Dendritic cell treated with granulocyte-macrophage colony-stimulating factor and Interleukin-4, amounts not matched to agents 40 ng/mL and 50 ng/mL, for 4 days (primary cell): ENCODE data around the gene FOXD1.
"Not testable (repeated sequence)": the region's sequence is repeated elsewhere in the genome, so short reads cannot be mapped to it uniquely, and the experiment has no call there.

Source experiments
- H3K27ac Mint-ChIP-seq: one replicate; pipeline ENCODE4 v1.8.0; 2022; ENCODE audit warnings: mild to moderate bottlenecking, mixed read lengths
- H3K27me3 Mint-ChIP-seq: one replicate; pipeline ENCODE4 v1.8.0; 2022; ENCODE audit warnings: mild to moderate bottlenecking, mixed read lengths
- H3K36me3 Mint-ChIP-seq: one replicate; pipeline ENCODE4 v1.8.0; 2022; ENCODE audit warnings: low read depth, mixed read lengths
- H3K4me1 Mint-ChIP-seq: one replicate; pipeline ENCODE4 v1.8.0; 2022; ENCODE audit warnings: low read depth, mixed read lengths
- H3K4me3 Mint-ChIP-seq: one replicate; pipeline ENCODE4 v1.8.0; 2022; ENCODE audit warnings: mild to moderate bottlenecking, moderate library complexity, mixed read lengths
- H3K9me3 Mint-ChIP-seq: one replicate; pipeline ENCODE4 v1.8.0; 2022; ENCODE audit warnings: mixed read lengths
- intact Hi-C: fragments of 100-400 bp; cut with micrococcal nuclease; formaldehyde crosslinking; loops from one replicate; pipeline ENCODE4 v1.15.0; 2022

Gene FOXD1

DNA sequence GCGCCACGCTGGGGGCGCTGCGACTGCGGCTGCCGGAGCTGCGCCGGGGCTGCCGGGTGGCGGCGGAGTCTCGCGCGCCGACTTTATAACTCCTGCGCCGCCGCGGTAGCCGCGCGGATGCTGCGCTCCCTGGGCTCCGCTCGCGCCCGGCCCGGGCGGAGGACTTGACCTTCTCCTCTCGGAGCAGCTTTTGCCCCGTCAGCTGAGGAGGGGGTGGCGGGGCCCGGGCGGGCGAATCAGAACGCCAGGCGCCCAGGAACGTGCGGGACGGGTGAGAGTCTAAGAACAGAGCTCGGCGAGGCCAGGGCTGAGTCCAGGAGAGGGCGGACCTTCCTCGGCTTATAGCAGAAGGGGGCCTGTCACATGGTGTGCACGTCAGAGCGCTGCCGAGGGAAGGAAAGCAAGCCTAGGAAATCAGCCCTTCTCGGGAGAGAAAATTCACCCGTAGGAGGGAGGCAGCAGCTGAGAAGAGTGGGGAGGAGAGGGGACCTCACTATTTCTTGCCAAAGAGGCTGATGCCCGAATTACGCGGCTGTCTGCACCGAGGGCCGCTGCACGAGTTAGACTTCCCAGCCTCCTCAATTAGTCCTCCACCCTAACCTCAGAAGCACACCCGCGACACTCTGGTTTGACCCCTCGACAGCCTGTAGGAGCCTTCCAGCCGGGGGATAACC is at the start of gene FOXD1:
TSS of gene FOXD1 (minus strand) at position 315 of the 674 bp plus-strand sequence. CDS start 415 bp downstream, outside the sequence.
- H3K36me3 Mint-ChIP-seq, result no peaks in the 10 kb centered on the region
- H3K4me3 Mint-ChIP-seq, result peak within 1 kb of the TSS; percentile 82
- H3K27me3 Mint-ChIP-seq, result peaks cover 82% of the 10 kb centered on the region
- H3K27ac Mint-ChIP-seq, result no peak within 1 kb of the TSS
- intact Hi-C loops, result loop anchor here (10.0 kb wide), 1 partner anchor 144 kb away; no protein-coding TSS in a partner anchor
- peaks cover 39% of the 10 kb centered on the region for H3K4me1 Mint-ChIP-seq
- no peaks in the 10 kb centered on the region for H3K9me3 Mint-ChIP-seq

- Mint-ChIP-seq H3K27me3 (peaks cover 10% of the 10 kb centered on the region), H3K4me3 (peak overlapping the region; percentile 95), H3K9me3 (no peaks in the 10 kb centered on the region), H3K4me1 (peaks cover 31% of the 10 kb centered on the region), H3K36me3 (peaks cover 46% of the 10 kb centered on the region), H3K27ac (peak overlapping the region; percentile 99)
- intact Hi-C loops, result loop anchor here (1.0 kb wide), 1 partner anchor 68 kb away; the partner anchor contains the start of genes ANKRA2 and UTP15
Measured at GRCh38 chr5:73497497-73498056, 49.0 kb upstream of the FOXD1 start.

DNA sequence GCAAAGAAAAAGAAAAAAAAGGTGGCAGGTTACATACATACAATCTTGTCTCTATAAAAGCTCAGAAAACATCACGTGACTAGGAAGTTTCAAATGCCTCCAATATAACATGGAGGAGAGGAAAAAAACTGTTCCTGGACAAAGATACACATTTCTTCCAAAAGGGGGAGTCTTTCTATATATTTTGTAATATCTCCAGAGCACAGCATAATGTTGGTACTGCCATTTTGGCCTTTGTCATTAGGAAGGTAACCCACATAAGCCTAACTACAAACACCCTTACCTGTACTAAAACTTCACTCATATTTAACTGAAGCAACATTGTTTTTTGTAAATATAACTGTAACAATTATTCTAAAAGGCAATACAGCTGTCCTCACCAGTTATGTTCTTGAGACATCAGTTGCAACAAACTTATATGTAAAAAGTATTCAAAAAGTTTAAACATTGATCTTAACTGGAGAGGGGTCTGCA is 48.4 kb upstream of the FOXD1 start:
- Mint-ChIP-seq H3K27ac (no peak overlapping the region), H3K4me1 (peaks cover 31% of the 10 kb centered on the region), H3K36me3 (peaks cover 41% of the 10 kb centered on the region), H3K4me3 (no peak overlapping the region), H3K27me3 (peaks cover 10% of the 10 kb centered on the region), H3K9me3 (no peaks in the 10 kb centered on the region)
- intact Hi-C loops, result no loop called here

- H3K27me3 Mint-ChIP-seq, result peaks cover 10% of the 10 kb centered on the region
- no peaks in the 10 kb centered on the region for H3K9me3 Mint-ChIP-seq
- H3K27ac Mint-ChIP-seq, result no peak overlapping the region
- H3K4me3 Mint-ChIP-seq, result no peak overlapping the region
- intact Hi-C loops, result no loop called here
- peaks cover 23% of the 10 kb centered on the region for H3K4me1 Mint-ChIP-seq
- H3K36me3 Mint-ChIP-seq, result peaks cover 29% of the 10 kb centered on the region
Measured at GRCh38 chr5:73495772-73496335, 47.3 kb upstream of the FOXD1 start.

DNA sequence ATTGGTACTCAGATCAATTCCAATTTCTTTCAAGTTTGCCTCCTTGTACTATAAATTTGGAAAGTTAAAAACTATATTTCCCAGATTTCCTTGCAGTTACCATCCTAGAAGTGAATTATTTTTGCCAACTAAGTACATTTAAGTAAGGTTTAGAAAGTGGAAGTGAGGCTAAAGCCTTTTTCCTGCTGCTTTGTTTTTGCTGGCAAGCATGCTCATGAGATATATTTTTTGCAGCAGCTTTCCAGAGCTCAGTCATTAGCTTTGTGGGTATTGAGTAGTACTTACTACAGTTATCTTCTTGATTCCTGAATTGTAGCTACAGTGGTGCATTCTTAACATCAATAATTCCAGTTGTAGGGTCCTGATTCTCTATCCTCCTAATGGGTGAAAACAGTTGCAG is 46.1 kb upstream of the FOXD1 start:
- intact Hi-C loops, result no loop called here
- H3K27ac Mint-ChIP-seq, result no peak overlapping the region
- H3K27me3 Mint-ChIP-seq, result peaks cover 10% of the 10 kb centered on the region
- peaks cover 19% of the 10 kb centered on the region for H3K36me3 Mint-ChIP-seq
- no peaks in the 10 kb centered on the region for H3K9me3 Mint-ChIP-seq
- H3K4me1 Mint-ChIP-seq, result peaks cover 15% of the 10 kb centered on the region
- no peak overlapping the region for H3K4me3 Mint-ChIP-seq

- intact Hi-C loops, result no loop called here
- Mint-ChIP-seq H3K36me3 (peaks cover 6% of the 10 kb centered on the region), H3K27ac (no peak overlapping the region), H3K4me1 (peaks cover 6% of the 10 kb centered on the region), H3K27me3 (peaks cover 10% of the 10 kb centered on the region), H3K4me3 (no peak overlapping the region), H3K9me3 (no peaks in the 10 kb centered on the region)
Measured at GRCh38 chr5:73493421-73493820, 44.8 kb upstream of the FOXD1 start.

DNA sequence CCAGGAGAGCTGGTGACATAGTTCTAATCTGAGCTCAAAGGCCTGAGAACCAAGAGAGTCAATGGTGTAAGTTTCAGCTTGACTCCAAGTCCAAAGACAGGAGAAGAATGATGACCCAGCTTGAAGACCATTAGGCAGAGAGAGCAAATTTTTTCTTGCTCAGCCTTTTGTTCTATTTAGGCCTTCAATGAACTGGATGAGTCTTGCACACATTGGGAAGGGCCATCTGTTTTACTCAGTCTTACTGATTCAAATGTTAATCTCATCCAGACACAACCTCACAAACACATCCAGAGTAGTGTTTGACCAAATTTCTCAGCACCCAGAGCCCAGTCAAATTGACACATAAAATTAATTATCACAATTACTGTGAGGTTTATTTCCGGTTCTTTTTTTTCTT is 42.6 kb upstream of the FOXD1 start:
- intact Hi-C loops, result no loop called here

DNA sequence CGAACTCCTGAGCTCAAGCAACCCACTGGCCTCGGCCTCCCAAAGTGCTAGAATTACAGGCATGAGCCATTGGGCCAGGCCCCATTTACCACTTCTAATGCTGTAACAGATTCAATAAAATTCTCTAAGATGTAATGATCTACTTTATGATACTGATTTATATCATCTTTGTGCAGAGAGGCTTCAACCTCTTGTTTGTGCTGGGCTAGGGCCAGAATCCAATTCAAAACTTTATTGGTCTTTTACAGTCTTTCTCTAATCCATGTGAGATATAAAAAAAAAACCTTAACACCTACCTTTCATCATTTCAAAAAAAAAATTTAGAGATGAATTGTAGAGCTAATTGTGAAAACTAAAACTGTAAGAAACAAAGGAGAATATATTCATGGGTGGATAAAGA is 41.5 kb upstream of the FOXD1 start:
- H3K36me3 Mint-ChIP-seq, result no peaks in the 10 kb centered on the region
- peaks cover 17% of the 10 kb centered on the region for H3K27me3 Mint-ChIP-seq

More for the DNA sequence above, 42.6 kb upstream of the FOXD1 start:
- no peak overlapping the region for H3K4me3 Mint-ChIP-seq
- H3K27ac Mint-ChIP-seq, result no peak overlapping the region
- H3K36me3 Mint-ChIP-seq, result no peaks in the 10 kb centered on the region
- peaks cover 20% of the 10 kb centered on the region for H3K27me3 Mint-ChIP-seq
- H3K4me1 Mint-ChIP-seq, result no peaks in the 10 kb centered on the region
- H3K9me3 Mint-ChIP-seq, result no peaks in the 10 kb centered on the region

GRCh38 chr5:73488806-73489205 is 40.2 kb upstream of the FOXD1 start:
- intact Hi-C loops, result no loop called here
- Mint-ChIP-seq H3K27ac (no peak overlapping the region), H3K27me3 (peaks cover 13% of the 10 kb centered on the region), H3K9me3 (no peaks in the 10 kb centered on the region), H3K4me1 (no peaks in the 10 kb centered on the region), H3K36me3 (no peaks in the 10 kb centered on the region), H3K4me3 (no peak overlapping the region)

More for the DNA sequence above, 41.5 kb upstream of the FOXD1 start:
- Mint-ChIP-seq H3K27ac (no peak overlapping the region), H3K9me3 (no peaks in the 10 kb centered on the region), H3K4me3 (no peak overlapping the region), H3K4me1 (no peaks in the 10 kb centered on the region)
- intact Hi-C loops, result no loop called here

GRCh38 chr5:73487815-73488214 is 39.2 kb upstream of the FOXD1 start:
- Mint-ChIP-seq H3K27ac (no peak overlapping the region), H3K27me3 (peaks cover 11% of the 10 kb centered on the region), H3K9me3 (no peaks in the 10 kb centered on the region), H3K4me3 (no peak overlapping the region), H3K36me3 (no peaks in the 10 kb centered on the region), H3K4me1 (no peaks in the 10 kb centered on the region)
- intact Hi-C loops, result no loop called here

DNA sequence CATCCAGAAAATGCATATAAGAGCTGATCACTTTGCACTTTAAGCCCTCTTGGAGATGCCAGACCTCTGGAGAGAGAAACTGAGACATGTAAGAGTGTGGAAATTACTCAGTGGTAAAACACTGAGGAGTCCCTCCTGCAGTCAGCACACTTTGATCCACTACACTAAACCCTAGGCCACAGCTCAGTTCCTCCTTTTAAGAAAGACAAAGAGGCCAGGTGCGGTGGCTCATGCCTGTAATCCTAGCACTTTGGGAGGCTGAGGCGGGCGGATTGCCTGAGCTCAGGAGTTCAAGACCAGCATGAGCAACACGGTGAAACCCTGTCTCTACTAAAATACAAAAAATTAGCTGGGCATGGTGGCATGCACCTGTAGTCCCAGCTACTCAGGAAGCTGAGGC is 38.7 kb upstream of the FOXD1 start:
- H3K9me3 Mint-ChIP-seq, H3K4me3 Mint-ChIP-seq, H3K4me1 Mint-ChIP-seq, H3K36me3 Mint-ChIP-seq, intact Hi-C loops, H3K27ac Mint-ChIP-seq: not testable (repeated sequence)
- peaks cover 12% of the 10 kb centered on the region for H3K27me3 Mint-ChIP-seq

DNA sequence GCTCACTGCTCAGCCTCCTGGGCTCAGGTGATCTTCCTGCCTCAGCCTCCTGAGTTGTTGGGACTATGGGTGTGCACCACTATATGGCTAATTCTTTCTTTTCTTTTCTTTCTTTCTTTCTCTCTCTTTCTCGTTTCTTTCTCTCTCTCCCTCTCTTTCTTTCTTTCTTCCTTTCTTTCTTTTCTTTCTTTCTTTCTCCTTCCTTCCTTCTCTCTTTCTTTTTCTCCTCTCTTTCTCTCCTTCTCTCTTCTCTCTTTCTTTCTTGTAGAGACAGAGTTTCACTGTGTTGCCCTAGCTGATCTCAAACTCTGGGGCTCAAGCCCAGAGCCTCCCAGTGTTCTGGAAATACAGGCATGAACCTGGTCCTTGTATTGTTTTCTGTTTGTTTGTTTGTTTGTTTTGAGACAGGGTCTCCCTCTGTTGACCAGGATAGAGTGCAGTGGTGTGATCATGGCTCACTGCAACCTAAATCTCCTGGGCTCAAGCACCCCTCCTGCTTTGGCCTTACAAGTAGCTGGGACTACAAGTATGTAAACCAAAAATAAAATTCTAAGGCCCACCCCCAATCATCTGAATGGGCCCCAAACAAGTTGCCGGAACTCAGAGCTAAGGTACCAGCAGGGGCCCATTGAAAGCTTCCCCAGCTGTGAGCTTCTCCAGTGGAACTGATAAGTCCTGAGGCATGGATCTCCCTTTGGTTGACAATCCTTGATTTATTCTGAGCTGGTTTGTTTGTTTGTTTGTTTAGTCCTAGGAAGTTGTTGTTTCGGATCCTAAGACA is 37.7 kb upstream of the FOXD1 start:
- H3K4me3 Mint-ChIP-seq, result no peak overlapping the region
- H3K9me3 Mint-ChIP-seq, result no peaks in the 10 kb centered on the region
- peaks cover 15% of the 10 kb centered on the region for H3K27me3 Mint-ChIP-seq
- H3K27ac Mint-ChIP-seq, result no peak overlapping the region
- no peaks in the 10 kb centered on the region for H3K4me1 Mint-ChIP-seq
- no peaks in the 10 kb centered on the region for H3K36me3 Mint-ChIP-seq
- intact Hi-C loops, result no loop called here

- Mint-ChIP-seq H3K27ac (no peak overlapping the region), H3K9me3 (no peaks in the 10 kb centered on the region), H3K4me3 (no peak overlapping the region), H3K36me3 (no peaks in the 10 kb centered on the region), H3K4me1 (no peaks in the 10 kb centered on the region), H3K27me3 (peaks cover 17% of the 10 kb centered on the region)
- intact Hi-C loops, result no loop called here
Measured at GRCh38 chr5:73485715-73486114, 37.1 kb upstream of the FOXD1 start.

GRCh38 chr5:73484511-73484910 is 35.9 kb upstream of the FOXD1 start:
- intact Hi-C loops, result no loop called here
- no peaks in the 10 kb centered on the region for H3K36me3 Mint-ChIP-seq
- no peaks in the 10 kb centered on the region for H3K4me1 Mint-ChIP-seq

More at GRCh38 chr5:73484511-73484910, 35.9 kb upstream of the FOXD1 start:
- no peaks in the 10 kb centered on the region for H3K9me3 Mint-ChIP-seq
- H3K27me3 Mint-ChIP-seq, result peaks cover 21% of the 10 kb centered on the region
- no peak overlapping the region for H3K27ac Mint-ChIP-seq
- H3K4me3 Mint-ChIP-seq, result no peak overlapping the region
